ACC112 (cell line): ENCODE measurements around the gene LSM3.

ENCODE experiments used
- H2AFZ ChIP-seq: fragments of 200-600 bp; sonication (generic); one replicate; pipeline ENCODE4 v1.6.0; 2017; ENCODE audit warnings: antibody characterized with exemption, low read length; ENCODE audit not compliant: unreplicated experiment
- H3K27ac ChIP-seq: fragments of 200-600 bp; sonication (generic); 2 replicates; pipeline ENCODE4 v1.5.1; 2014; ENCODE audit warnings: low read depth, mild to moderate bottlenecking, antibody characterized with exemption, low read length, moderate library complexity
- H3K27me3 ChIP-seq: fragments of 200-600 bp; sonication (generic); 2 replicates; pipeline ENCODE4 v1.6.1; 2014; ENCODE audit warnings: mild to moderate bottlenecking, antibody characterized with exemption, low read length, moderate library complexity, mixed read lengths; ENCODE audit not compliant: insufficient read depth
- H3K36me3 ChIP-seq: fragments of 200-600 bp; sonication (generic); 2 replicates; pipeline ENCODE4 v1.6.1; 2016; ENCODE audit warnings: mild to moderate bottlenecking, antibody characterized with exemption, low read length, moderate library complexity, mixed read lengths; ENCODE audit not compliant: insufficient read depth
- H3K4me1 ChIP-seq: fragments of 200-600 bp; sonication (generic); one replicate; pipeline ENCODE4 v1.6.1; 2016; ENCODE audit warnings: low read length, mixed read lengths; ENCODE audit not compliant: insufficient read depth, unreplicated experiment, control insufficient read depth
- H3K4me3 ChIP-seq: fragments of 200-600 bp; sonication (generic); 2 replicates; pipeline ENCODE4 v1.5.1; 2014; ENCODE audit warnings: mild to moderate bottlenecking, low read depth, low read length
- H3K79me2 ChIP-seq: fragments of 200-600 bp; sonication (generic); one replicate; pipeline ENCODE4 v1.6.0; 2016; ENCODE audit warnings: low read length; ENCODE audit not compliant: control insufficient read depth, unreplicated experiment, insufficient read depth

LSM3 gene

GRCh38 chr3:14143271-14144225, 35.1 kb upstream of the LSM3 start:
- Histone ChIP-seq H3K4me3 (peak overlapping the region; percentile 47), H3K27ac (peak overlapping the region; percentile 100), H3K27me3 (no peaks in the 10 kb centered on the region), H3K4me1 (peaks cover 43% of the 10 kb centered on the region), H3K36me3 (peaks cover 11% of the 10 kb centered on the region; the same call in 1 of the 2 replicates), H2AFZ (peak overlapping the region; percentile 17), H3K79me2 (no peaks in the 10 kb centered on the region)

- Histone ChIP-seq H3K4me1 (peaks cover 43% of the 10 kb centered on the region), H3K27me3 (no peaks in the 10 kb centered on the region), H3K27ac (peak overlapping the region; percentile 100), H3K36me3 (peaks cover 8% of the 10 kb centered on the region; the same call in 1 of the 2 replicates), H3K79me2 (no peaks in the 10 kb centered on the region), H2AFZ (no peak overlapping the region), H3K4me3 (peak overlapping the region; percentile 57)
Measured at GRCh38 chr3:14144423-14145075, 34.1 kb upstream of the LSM3 start.

GRCh38 chr3:14145236-14145635, 33.4 kb upstream of the LSM3 start:
- no peaks in the 10 kb centered on the region for H3K27me3 ChIP-seq
- peak overlapping the region; percentile 57 for H3K4me3 ChIP-seq
- H3K36me3 ChIP-seq: peaks cover 8% of the 10 kb centered on the region; the same call in 1 of the 2 replicates
- no peaks in the 10 kb centered on the region for H3K79me2 ChIP-seq
- peak overlapping the region; percentile 100 for H3K27ac ChIP-seq
- H2AFZ ChIP-seq: no peak overlapping the region
- peaks cover 43% of the 10 kb centered on the region for H3K4me1 ChIP-seq

- Histone ChIP-seq H3K27ac (peak overlapping the region; percentile 100), H3K4me1 (peaks cover 41% of the 10 kb centered on the region), H3K27me3 (no peaks in the 10 kb centered on the region), H3K36me3 (peaks cover 4% of the 10 kb centered on the region; the same call in 1 of the 2 replicates), H3K4me3 (no peak overlapping the region), H2AFZ (no peak overlapping the region), H3K79me2 (no peaks in the 10 kb centered on the region)
Measured at GRCh38 chr3:14145670-14146380, 32.8 kb upstream of the LSM3 start.

GRCh38 chr3:14146381-14147065, 32.1 kb upstream of the LSM3 start:
- Histone ChIP-seq H2AFZ (no peak overlapping the region), H3K79me2 (no peaks in the 10 kb centered on the region), H3K4me1 (peaks cover 39% of the 10 kb centered on the region), H3K36me3 (peaks cover 4% of the 10 kb centered on the region; the same call in 1 of the 2 replicates), H3K4me3 (no peak overlapping the region), H3K27ac (0 out of 2 replicates have a peak overlapping the region, but pooled peaks have one; percentile 100), H3K27me3 (no peaks in the 10 kb centered on the region)

- Histone ChIP-seq H2AFZ (no peak overlapping the region), H3K27me3 (no peaks in the 10 kb centered on the region), H3K36me3 (peaks cover 4% of the 10 kb centered on the region; the same call in 1 of the 2 replicates), H3K27ac (no peak overlapping the region), H3K79me2 (no peaks in the 10 kb centered on the region), H3K4me3 (no peak overlapping the region), H3K4me1 (peaks cover 34% of the 10 kb centered on the region)
Measured at GRCh38 chr3:14147066-14147435, 31.6 kb upstream of the LSM3 start.

- no peak overlapping the region for H3K4me3 ChIP-seq
- peaks cover 28% of the 10 kb centered on the region for H3K4me1 ChIP-seq
- no peaks in the 10 kb centered on the region for H3K79me2 ChIP-seq
- H3K36me3 ChIP-seq: peaks cover 4% of the 10 kb centered on the region; the same call in 1 of the 2 replicates
- no peak overlapping the region for H3K27ac ChIP-seq
- H3K27me3 ChIP-seq: no peaks in the 10 kb centered on the region
- no peak overlapping the region for H2AFZ ChIP-seq
Measured at GRCh38 chr3:14147617-14148016, 31.0 kb upstream of the LSM3 start.

- Histone ChIP-seq H3K79me2 (no peaks in the 10 kb centered on the region), H3K27me3 (no peaks in the 10 kb centered on the region), H3K4me1 (peaks cover 21% of the 10 kb centered on the region), H3K36me3 (peaks cover 4% of the 10 kb centered on the region; the same call in 1 of the 2 replicates), H3K27ac (no peak overlapping the region), H2AFZ (no peak overlapping the region), H3K4me3 (no peak overlapping the region)
Measured at GRCh38 chr3:14148041-14148985, 30.3 kb upstream of the LSM3 start.

- no peak overlapping the region for H3K4me3 ChIP-seq
- H3K4me1 ChIP-seq: peaks cover 11% of the 10 kb centered on the region
- no peaks in the 10 kb centered on the region for H3K27me3 ChIP-seq
- H3K36me3 ChIP-seq: peaks cover 6% of the 10 kb centered on the region; the same call in 1 of the 2 replicates
- no peak overlapping the region for H3K27ac ChIP-seq
- H3K79me2 ChIP-seq: no peaks in the 10 kb centered on the region
- H2AFZ ChIP-seq: no peak overlapping the region
Measured at GRCh38 chr3:14150078-14150477, 28.5 kb upstream of the LSM3 start.
